Loucy (cell line): ENCODE results near the gene SLC11A1.

ENCODE experiments used
- H2AFZ ChIP-seq: fragments of 200-600 bp; sonication (generic); 2 replicates; pipeline ENCODE4 v1.6.0; 2016; ENCODE audit warnings: antibody characterized with exemption, mild to moderate bottlenecking, low read length, moderate library complexity
- H3F3A ChIP-seq: fragments of 200-600 bp; 2 replicates; pipeline ENCODE4 v1.6.0; 2016; ENCODE audit warnings: antibody characterized with exemption, low read depth, mild to moderate bottlenecking
- H3K27me3 ChIP-seq: fragments of 200-600 bp; sonication (generic); 2 replicates; pipeline ENCODE4 v1.6.1; 2014; ENCODE audit warnings: low read length, mild to moderate bottlenecking; ENCODE audit not compliant: insufficient read depth, poor library complexity, severe bottlenecking
- H3K36me3 ChIP-seq: fragments of 200-600 bp; sonication (generic); 2 replicates; pipeline ENCODE4 v1.6.1; 2016; ENCODE audit warnings: low read length; ENCODE audit not compliant: insufficient read depth
- H3K4me1 ChIP-seq: fragments of 200-600 bp; sonication (generic); 2 replicates; pipeline ENCODE4 v1.5.1; 2014; ENCODE audit warnings: low read length, mild to moderate bottlenecking; ENCODE audit not compliant: insufficient read depth, poor library complexity, severe bottlenecking
- H3K4me2 ChIP-seq: fragments of 200-600 bp; sonication (generic); 2 replicates; pipeline ENCODE4 v1.6.0; 2014; ENCODE audit warnings: antibody characterized with exemption, low read length, low read depth, mild to moderate bottlenecking; ENCODE audit not compliant: poor library complexity, severe bottlenecking
- H3K4me3 ChIP-seq: fragments of 200-600 bp; sonication (generic); 2 replicates; pipeline ENCODE4 v1.5.1; 2014; ENCODE audit warnings: low read length, mild to moderate bottlenecking, mixed read lengths; ENCODE audit not compliant: poor library complexity, severe bottlenecking
- H3K79me2 ChIP-seq: fragments of 200-600 bp; sonication (generic); 2 replicates; pipeline ENCODE4 v1.6.1; 2014; ENCODE audit warnings: low read length; ENCODE audit not compliant: insufficient read depth
- H3K9ac ChIP-seq: fragments of 200-600 bp; sonication (generic); 2 replicates; pipeline ENCODE4 v1.6.0; 2014; ENCODE audit warnings: mild to moderate bottlenecking, low read depth, low read length, moderate library complexity; ENCODE audit not compliant: poor library complexity, severe bottlenecking
- H3K9me2 ChIP-seq: fragments of 200-600 bp; sonication (generic); replicated peaks from 2 replicates; pipeline ENCODE4 v1.6.1; 2016; ENCODE audit warnings: low read depth, low read length, mixed read lengths
- H3K9me3 ChIP-seq: fragments of 200-600 bp; sonication (generic); 2 replicates; pipeline ENCODE4 v1.6.1; 2014; ENCODE audit warnings: mild to moderate bottlenecking, antibody characterized with exemption, low read length, low read depth; ENCODE audit not compliant: insufficient read depth
- H4K20me1 ChIP-seq: fragments of 200-600 bp; sonication (generic); 2 replicates; pipeline ENCODE4 v1.6.0; 2014; ENCODE audit warnings: antibody characterized with exemption, low read length, mild to moderate bottlenecking; ENCODE audit not compliant: insufficient read depth, poor library complexity, severe bottlenecking
- CTCF ChIP-seq: fragments of 200-600 bp; sonication (generic); conservative IDR thresholded peaks from 2 replicates; pipeline ENCODE4 v1.5.1; 2014; ENCODE audit warnings: mild to moderate bottlenecking, antibody characterized with exemption, low read length
- EZH2phosphoT487 ChIP-seq: fragments of 200-600 bp; IDR thresholded peaks from 2 replicates; pipeline ENCODE4 v1.6.1; 2018; ENCODE audit warnings: antibody characterized with exemption, mild to moderate bottlenecking, moderate library complexity, borderline replicate concordance

SLC11A1 gene

DNA sequence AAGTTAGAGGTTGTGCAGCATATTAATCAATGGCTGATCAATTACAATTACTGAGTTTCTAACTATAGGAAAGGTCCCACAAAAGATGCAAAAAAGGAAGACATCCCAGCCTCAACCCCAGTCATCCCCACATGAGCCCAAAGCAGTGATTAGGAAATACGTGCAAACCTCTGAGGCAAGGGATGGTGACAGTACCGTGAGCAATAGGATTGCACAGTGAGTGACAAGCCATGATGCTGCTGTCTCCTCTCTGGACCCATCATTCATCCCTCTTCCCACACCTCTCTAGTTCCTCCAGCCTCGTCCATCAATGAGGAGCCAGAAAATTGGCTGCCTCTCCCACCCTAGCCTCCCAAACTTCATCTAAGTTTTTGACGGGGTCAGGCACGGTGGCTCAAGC, 4.0 kb upstream of the SLC11A1 start:
- no peak for TF ChIP-seq EZH2phosphoT487
- TF ChIP-seq CTCF = no peak
- Histone ChIP-seq H3F3A (no peaks in the 10 kb centered on the region), H3K4me2 (no peak overlapping the region), H3K4me3 (no peak overlapping the region), H3K27me3 (no peaks in the 10 kb centered on the region), H2AFZ (no peak overlapping the region), H3K9me3 (no peaks in the 10 kb centered on the region), H3K79me2 (no peaks in the 10 kb centered on the region), H3K9ac (no peak overlapping the region), H3K36me3 (no peaks in the 10 kb centered on the region), H3K9me2 (no peaks in the 10 kb centered on the region), H3K4me1 (no peaks in the 10 kb centered on the region), H4K20me1 (no peaks in the 10 kb centered on the region)

DNA sequence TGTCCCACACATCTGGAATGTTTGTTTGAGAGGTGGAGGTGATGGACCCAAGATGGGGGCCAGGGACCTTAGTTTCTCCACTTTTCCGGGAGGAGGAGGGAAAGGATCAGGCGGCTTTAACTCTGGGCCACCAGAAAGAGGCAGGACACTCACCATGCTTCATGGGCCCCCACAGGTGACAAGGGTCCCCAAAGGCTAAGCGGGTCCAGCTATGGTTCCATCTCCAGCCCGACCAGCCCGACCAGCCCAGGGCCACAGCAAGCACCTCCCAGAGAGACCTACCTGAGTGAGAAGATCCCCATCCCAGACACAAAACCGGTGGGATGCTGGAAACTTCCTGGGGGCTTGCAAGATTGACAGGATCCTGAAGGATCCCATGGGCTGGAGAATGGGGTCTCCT, 712 bp downstream of the SLC11A1 start:
- Histone ChIP-seq H3K9me3 (no peaks in the 10 kb centered on the region), H3K9me2 (no peaks in the 10 kb centered on the region), H4K20me1 (no peaks in the 10 kb centered on the region), H3K27me3 (no peaks in the 10 kb centered on the region), H3F3A (no peaks in the 10 kb centered on the region), H2AFZ (no peak overlapping the region), H3K9ac (no peak overlapping the region), H3K36me3 (no peaks in the 10 kb centered on the region), H3K4me1 (no peaks in the 10 kb centered on the region), H3K4me2 (no peak overlapping the region), H3K4me3 (no peak overlapping the region), H3K79me2 (no peaks in the 10 kb centered on the region)
- no peak for TF ChIP-seq EZH2phosphoT487

DNA sequence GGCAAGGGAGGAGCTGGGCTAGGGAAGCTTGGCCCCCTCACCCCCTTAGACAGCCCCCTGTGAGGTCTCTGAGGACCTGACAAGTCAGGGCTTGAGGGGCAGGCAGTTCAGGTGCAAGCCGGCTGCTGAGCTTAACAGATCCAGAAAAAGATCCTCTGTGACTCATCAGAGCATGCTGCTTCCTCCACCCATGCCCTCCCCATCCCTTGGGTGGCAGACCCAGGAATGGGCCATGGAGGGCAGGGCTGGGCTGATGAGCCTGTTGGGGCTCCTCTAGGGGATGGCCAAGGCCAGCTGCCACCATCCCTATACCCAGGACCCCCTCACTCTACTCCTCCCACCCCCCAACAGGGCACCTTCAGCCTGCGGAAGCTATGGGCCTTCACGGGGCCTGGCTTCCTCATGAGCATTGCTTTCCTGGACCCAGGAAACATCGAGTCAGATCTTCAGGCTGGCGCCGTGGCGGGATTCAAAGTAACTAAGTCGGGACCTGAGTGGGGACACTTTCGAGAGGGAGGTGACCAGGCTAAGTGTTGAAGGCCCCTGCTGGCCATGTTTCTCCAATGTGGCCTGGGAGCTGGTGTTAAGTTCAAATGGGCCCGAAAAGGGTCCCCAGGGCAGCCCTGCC, 1.9 kb downstream of the SLC11A1 start:
- Histone ChIP-seq H3K4me2 (no peak overlapping the region), H3K4me3 (no peak overlapping the region), H2AFZ (no peak overlapping the region), H3K9me2 (no peaks in the 10 kb centered on the region), H3K36me3 (no peaks in the 10 kb centered on the region), H3K4me1 (no peaks in the 10 kb centered on the region), H3K9me3 (no peaks in the 10 kb centered on the region), H3K9ac (no peak overlapping the region), H3F3A (no peaks in the 10 kb centered on the region), H3K27me3 (no peaks in the 10 kb centered on the region), H3K79me2 (no peaks in the 10 kb centered on the region), H4K20me1 (no peaks in the 10 kb centered on the region)
- TF ChIP-seq EZH2phosphoT487 (no peak), CTCF (no peak)

DNA sequence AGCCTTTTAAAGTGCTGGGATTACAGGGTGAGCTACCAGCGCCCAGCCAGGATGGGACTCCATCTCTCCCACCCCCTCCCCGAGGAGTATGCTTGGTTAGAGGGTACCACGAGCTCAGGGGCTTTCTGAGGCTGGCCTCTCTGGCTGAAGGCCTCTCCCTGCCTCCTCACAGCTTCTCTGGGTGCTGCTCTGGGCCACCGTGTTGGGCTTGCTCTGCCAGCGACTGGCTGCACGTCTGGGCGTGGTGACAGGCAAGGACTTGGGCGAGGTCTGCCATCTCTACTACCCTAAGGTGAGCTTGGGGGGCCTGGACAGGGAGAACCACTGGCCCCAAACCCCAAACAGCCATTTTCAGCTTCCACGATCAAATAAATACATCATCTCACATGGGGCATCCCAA, 2.9 kb downstream of the SLC11A1 start:
- Histone ChIP-seq H3K4me2 (no peak overlapping the region), H3K4me1 (no peaks in the 10 kb centered on the region), H2AFZ (no peak overlapping the region), H3K4me3 (no peak overlapping the region), H3K36me3 (no peaks in the 10 kb centered on the region), H3K79me2 (no peaks in the 10 kb centered on the region), H3K27me3 (no peaks in the 10 kb centered on the region), H3K9ac (no peak overlapping the region), H3K9me2 (no peaks in the 10 kb centered on the region), H4K20me1 (no peaks in the 10 kb centered on the region), H3F3A (no peaks in the 10 kb centered on the region), H3K9me3 (no peaks in the 10 kb centered on the region)
- TF ChIP-seq CTCF (no peak), EZH2phosphoT487 (no peak)
